Activated T-helper 9 cell treated with anti-CD3 and anti-CD28 coated beads, Interleukin-2, amount 50 U/mL, for 16 hours (primary cell): ENCODE measurements around the gene RAC3.
A peak's percentile ranks its signal among the peaks of the same experiment; 100 is the strongest.

Source experiments
- DNase-seq: peaks from one replicate; pipeline ENCODE4 v3.0.0-alpha.2; 2020; ENCODE audit warnings: low read depth

RAC3 gene

GRCh38 chr17:82041144-82041814, 9.8 kb downstream of the RAC3 start:
- no peak for DNase-seq

GRCh38 chr17:82042649-82043048, 11.2 kb downstream of the RAC3 start:
- DNase-seq, result no peak

- DNase-seq, result no peak
These were observed 12.0 kb downstream of the RAC3 start for GRCh38 chr17:82043507-82043906.

- DNase-seq, result no peak
These were observed 14.5 kb downstream of the RAC3 start for GRCh38 chr17:82045936-82046484.

GRCh38 chr17:82046903-82047302, 15.4 kb downstream of the RAC3 start:
- no peak for DNase-seq

- DNase-seq, result no peak
These were observed 15.9 kb downstream of the RAC3 start for GRCh38 chr17:82047379-82047778.

GRCh38 chr17:82047914-82048570, 16.6 kb downstream of the RAC3 start:
- DNase-seq, result no peak

GRCh38 chr17:82048571-82048971, 17.1 kb downstream of the RAC3 start:
- DNase-seq, result no peak

- no peak for DNase-seq
These were observed 17.6 kb downstream of the RAC3 start for GRCh38 chr17:82049106-82049505.

- no peak for DNase-seq
These were observed 18.1 kb downstream of the RAC3 start for GRCh38 chr17:82049521-82049971.

- no peak for DNase-seq
These were observed 18.8 kb downstream of the RAC3 start for GRCh38 chr17:82050152-82050760.

GRCh38 chr17:82050761-82051641, 19.5 kb downstream of the RAC3 start:
- no peak for DNase-seq

- DNase-seq, result peak; percentile 78
These were observed 20.5 kb downstream of the RAC3 start, which contains the start of the genes GPS1 and RFNG for GRCh38 chr17:82051776-82052637. Gene GPS1 (plus strand): TSS chr17:82051898. CDS start chr17:82051932, 34 bp downstream. Gene RFNG (minus strand): TSS chr17:82051811. CDS start chr17:82051766, 45 bp downstream.

GRCh38 chr17:82052638-82053059, 21.2 kb downstream of the RAC3 start:
- no peak for DNase-seq

- no peak for DNase-seq
These were observed 21.7 kb downstream of the RAC3 start for GRCh38 chr17:82053130-82053529.

- no peak for DNase-seq
These were observed 22.2 kb downstream of the RAC3 start for GRCh38 chr17:82053556-82054263.

- DNase-seq, result no peak
These were observed 23.0 kb downstream of the RAC3 start for GRCh38 chr17:82054351-82055022.

- no peak for DNase-seq
These were observed 23.8 kb downstream of the RAC3 start for GRCh38 chr17:82055023-82055964.
